NOMO-1 (cell line): Measurements from ENCODE around the gene HOXA7.

Experiments
- DNase-seq, 2 experiments: peaks; one replicate each; lab custom pipeline; 2025; ENCODE audit not compliant: unreplicated experiment in 2 of 2; lab: John Stamatoyannopoulos, UW

HOXA7 gene

DNA sequence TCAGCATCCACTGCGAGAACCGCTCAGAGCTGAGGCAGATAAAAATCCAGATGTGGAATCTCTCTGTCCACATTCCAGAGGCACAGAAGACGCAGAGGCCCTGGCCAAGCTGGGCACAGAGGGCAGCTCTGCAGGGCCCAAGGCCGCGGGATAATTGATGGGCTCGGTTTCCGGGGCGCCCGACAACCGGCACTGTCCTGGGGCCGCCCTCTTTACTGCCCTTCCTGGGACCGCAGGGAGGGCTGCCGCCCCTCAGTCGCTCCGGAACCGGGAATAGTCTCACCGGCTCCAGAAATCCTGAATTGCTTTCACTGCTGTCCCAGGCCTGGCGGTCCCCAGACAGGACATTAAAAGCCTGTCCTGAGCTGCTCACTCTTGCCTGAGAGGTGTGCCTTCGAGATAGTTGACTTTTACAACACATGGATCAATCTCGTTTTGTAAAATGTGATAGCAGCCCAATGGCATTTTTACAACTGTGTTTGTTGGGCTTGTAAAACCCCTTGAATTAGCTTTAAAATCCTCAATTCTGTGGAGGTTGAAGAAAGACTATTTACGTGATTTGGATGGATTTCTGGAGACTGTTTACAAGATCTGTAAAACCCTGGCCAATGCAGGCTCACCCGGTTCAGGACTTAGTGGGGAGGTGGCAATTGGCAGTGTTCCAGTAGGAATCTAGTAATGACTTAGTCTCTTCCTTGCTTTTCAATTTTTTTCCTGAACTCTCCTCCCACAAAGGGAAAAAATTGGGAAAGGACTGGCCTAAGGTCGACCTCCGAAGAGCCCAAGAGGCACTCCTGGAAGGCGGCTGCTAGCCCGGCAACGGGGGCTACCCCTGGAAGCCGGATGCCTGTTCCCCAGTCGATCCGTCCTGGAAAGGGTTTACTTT, 7.5 kb downstream of the HOXA7 start:
- DNase-seq = no peak

DNA sequence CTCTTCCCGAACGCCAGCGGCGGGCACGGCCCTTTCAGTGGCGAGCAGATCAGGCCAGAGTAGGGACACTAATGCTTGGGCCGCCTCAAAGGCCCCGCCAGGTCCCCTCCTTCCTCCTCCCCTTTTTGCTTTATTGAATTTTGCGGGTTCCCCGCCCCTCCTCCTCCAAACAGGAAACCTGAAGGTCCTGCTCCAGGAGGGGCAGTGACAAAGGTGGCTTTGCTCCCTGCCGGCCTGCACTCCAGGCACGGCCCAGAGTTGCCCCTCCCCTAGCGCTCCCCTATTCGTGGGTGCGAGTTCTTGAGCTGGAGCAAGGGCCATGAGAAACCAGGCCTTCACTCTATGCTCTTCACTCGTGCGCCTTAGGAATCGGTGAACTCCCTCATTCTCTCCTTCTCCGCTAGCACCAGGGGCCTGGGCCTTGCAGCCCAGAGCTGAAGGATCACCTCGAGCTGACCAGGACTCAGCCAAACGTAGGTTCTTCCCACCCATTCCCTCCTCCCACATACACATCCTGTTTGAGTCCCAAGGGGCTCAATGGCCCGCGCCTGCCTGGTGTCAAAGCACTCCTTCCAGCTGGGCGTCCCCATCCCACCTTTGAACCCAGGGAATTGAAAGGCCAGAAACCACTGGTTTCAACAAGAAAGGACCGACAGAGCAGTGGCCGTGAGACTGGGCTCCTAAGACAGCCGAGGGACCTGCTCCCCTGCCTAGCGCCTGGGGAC, 8.3 kb downstream of the HOXA7 start:
- DNase-seq = no peak

DNA sequence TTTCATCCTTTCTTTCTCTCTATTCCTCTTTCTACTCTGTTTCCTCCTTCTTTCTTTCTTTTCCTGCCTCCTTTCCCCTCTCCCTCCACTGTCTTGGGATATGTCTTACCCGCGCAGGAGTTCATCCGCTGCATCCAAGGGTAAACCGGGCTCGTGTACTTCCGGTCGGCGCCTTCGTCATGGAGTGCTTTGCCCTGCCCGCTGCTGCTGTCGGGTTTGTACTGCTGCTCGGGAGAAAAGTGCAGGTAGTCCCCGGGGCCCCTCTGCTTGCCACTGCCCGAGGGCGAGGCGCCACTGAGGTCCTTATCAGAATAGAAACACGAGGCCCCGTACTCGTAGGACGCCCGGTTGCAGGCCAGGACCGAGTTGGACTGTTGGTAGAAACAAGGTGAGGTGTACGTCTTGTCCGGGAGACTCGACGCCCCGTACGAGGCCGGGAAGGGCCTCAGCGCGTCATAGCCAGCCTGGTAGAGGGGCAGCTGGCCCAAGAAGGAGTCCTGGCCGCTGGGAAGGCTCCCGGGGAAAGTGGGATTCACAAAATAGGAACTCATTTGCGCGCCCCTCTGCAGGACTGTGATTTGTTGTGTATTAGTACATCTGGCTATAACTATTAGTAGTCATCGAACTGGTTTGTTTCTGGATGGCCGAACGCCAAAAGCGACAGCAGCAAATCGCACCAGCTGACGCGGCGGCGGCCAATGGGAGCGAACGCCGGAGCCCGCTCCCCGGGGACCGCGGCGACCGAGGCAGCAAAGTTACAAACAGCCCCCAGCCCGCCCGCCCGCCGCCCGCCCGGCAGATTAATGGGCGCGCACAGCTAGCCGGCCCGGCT, 9.1 kb downstream of the HOXA7 start, which contains the start of gene HOXA6:
HOXA6 (minus strand) TSS at position 576 of the 832 bp plus-strand sequence; CDS start at position 551, 25 bp downstream.
- no peak for DNase-seq

DNA sequence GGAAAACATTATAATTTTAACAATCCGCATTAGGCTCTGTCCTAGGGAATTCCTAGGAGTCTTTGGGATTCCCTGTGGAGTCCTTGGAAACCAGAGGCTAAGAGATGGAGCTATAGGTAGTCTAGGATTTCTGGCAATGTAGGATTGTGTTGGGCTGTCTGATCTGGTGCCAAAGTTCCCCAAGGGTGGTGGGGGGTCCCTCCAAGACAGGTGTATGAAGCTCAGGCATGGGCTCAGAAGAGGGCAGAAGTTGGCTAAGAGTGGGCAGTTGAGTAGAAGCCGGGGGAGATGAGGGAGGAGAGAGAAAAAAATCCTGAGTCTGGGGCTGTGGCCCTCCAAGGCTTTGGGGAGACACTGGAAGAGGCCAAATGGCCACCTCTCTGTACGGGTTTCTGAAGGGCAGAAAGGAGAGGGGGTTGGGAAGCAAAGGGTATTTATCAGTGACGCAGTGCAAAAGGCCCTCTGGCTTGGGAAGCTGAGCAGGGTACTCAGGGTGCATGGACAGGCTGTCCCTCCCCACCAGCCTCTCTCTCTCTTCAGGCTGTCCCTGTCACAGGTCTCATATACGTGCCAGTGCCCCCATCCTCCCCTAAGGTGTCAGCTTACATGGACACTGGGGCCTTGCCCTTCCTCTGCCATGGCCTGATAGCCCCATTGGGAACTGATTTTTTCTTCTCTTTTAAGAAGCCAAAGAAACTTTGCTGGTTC, 9.8 kb downstream of the HOXA7 start:
- DNase-seq = no peak

DNA sequence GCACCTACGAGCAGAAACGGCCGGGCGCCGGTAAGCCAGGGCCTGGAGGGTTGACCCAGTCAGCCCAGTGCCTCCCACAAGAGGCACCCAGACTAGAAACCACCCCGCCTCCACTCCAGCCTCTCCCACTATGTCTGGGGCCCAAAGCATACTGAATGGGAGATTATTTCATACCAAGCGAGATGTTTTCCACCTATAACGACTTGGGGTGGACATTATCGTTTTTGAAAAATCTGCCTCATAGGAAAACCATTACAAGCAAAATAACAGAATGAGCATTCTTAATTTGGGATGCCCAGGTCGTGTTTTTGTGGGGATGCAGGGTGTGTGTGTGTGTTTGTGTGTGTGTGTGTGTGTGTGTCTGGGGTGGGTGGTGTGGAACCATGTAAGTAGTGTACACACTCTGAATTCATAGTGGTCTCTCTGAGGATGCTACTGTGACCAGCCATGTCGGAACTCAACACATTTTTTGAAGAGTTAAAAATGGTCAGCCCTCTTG, 10.5 kb downstream of the HOXA7 start:
- no peak for DNase-seq

DNA sequence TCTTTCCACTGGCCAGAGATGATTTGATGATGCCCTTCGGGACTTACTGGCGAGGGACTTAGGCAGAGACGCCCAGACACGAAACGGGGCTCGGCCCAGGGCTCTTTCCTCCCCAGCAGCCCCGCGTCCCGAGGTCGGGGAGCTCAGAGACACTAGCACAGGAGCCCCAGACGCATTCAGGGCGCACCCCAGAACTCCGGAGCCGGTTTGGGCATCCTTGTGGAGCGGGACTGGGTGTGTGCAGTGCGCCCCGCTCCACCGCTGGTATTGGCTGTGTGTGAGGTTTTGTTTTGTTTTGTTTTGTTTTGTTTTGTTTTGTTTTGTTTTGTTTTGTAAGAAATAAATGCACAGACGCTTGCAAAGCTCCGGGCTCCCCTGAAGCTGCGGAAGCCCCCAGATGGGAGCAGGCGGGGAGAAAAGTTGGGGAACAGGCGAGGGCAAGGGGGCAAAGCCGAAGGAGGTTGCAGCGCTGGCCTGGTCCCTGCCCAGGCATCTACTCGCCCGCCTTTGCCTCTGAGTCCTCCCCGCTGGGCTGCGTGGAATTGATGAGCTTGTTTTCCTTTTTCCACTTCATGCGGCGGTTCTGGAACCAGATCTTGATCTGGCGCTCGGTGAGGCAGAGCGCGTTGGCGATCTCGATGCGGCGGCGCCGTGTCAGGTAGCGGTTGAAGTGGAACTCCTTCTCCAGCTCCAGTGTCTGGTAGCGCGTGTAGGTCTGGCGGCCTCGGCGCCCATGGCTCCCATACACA, 11.1 kb downstream of the HOXA7 start:
- no peak for DNase-seq

DNA sequence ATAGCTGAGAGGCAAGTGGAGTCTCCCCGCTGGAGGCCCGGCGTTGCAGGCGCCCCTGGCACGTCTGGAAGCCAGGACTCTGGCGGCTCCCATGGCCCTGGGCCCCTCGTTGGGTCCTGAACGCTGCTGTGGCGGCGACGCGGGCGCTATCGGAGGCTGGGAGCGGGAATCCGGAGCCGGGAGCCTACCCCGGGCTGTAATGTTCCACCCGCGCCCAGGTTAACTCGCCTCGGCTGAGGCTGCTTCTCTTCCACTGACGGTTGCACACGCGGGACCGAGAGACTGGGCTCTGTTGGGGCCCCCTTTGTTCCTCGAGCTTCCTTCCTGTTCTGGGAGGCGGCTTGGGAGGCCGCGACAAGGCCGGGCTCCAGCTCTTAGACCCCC, 11.7 kb downstream of the HOXA7 start:
- no peak for DNase-seq

DNA sequence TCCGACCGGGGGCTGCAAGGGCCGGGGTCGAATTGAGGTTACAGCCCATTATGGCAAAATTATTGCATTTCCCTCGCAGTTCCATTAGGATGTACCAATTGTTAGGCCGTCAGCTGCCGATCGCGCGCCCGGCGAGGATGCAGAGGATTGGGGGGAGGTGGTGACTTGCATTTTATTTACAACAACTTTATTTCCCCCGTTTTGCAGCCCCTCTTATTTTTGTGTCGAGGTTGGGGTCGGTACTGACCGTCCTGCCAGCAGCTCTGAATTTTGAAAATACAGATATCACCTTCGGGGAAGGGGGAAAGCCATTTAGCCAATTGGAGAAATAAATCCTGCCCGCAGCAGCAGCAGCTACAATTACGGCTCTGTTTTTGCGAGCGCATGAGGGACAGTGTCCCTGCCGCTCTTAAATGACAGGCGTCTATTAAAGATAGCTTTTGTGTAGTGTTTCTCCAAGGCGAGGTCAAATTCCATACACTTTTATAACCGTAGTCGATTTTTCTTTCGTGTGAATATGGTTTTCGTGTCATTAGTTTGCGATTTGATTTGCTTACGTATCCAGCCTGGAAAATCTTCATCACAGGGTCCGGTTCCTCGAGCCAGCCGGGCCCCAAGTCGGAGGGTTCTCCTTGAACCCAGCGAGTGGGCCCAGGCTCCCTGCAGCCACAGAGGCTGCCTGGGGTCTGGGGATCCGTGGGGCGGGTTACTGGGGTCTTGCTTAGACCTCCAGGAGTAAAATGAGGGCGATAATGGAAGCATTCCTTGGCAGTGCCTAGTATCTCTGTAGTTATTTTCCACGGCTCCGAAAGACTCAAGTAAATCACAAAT, 12.3 kb downstream of the HOXA7 start:
- no peak for DNase-seq

DNA sequence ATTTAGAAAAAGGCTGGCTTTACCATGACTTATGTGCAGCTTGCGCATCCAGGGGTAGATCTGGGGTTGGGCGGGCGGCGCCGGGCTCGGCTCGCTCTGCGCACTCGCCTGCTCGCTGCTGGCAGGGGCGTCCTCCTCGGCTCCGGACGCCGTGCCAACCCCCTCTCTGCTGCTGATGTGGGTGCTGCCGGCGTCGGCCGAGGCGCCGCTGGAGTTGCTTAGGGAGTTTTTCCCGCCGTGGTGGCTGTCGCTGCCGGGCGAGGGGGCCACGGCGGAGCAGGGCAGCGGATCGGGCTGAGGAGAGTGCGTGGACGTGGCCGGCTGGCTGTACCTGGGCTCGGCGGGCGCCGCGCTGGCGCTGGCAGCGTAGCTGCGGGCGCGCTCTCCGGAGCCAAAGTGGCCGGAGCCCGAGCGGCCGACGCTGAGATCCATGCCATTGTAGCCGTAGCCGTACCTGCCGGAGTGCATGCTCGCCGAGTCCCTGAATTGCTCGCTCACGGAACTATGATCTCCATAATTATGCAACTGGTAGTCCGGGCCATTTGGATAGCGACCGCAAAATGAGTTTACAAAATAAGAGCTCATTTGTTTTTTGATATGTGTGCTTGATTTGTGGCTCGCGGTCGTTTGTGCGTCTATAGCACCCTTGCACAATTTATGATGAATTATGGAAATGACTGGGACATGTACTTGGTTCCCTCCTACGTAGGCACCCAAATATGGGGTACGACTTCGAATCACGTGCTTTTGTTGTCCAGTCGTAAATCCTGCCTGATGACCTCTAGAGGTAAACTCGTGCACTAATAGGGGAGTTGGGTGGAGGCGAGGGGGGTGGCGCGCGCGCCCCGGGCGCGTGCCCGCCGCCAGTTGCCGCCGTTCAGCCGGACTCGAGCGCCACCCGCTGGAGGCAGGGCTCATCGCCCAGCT, 13.2 kb downstream of the HOXA7 start, which contains the start of gene HOXA5:
HOXA5 (minus strand) TSS at position 659 of the 927 bp plus-strand sequence; CDS start at position 585, 74 bp downstream.
- DNase-seq = no peak

DNA sequence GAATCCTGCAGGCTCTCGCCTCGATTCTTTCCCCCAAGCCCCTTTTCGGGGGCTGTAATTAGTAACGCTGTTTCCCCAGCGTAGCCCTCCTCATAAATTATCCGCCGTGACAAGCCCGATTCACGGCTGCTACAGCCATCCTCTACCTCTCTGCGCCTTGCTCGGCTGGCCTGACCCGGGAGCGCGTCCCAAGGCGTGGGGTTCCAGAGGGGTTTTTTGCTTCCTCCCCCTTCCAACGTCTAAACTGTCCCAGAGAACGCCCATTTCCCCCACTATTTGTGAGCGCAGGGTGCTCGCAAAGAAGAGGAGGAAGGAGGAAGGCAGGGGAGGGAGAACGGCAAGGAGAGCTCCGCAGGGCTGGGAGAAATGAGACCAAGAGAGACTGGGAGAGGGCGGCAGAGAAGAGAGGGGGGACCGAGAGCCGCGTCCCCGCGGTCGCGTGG, 13.9 kb downstream of the HOXA7 start:
- DNase-seq = no peak

DNA sequence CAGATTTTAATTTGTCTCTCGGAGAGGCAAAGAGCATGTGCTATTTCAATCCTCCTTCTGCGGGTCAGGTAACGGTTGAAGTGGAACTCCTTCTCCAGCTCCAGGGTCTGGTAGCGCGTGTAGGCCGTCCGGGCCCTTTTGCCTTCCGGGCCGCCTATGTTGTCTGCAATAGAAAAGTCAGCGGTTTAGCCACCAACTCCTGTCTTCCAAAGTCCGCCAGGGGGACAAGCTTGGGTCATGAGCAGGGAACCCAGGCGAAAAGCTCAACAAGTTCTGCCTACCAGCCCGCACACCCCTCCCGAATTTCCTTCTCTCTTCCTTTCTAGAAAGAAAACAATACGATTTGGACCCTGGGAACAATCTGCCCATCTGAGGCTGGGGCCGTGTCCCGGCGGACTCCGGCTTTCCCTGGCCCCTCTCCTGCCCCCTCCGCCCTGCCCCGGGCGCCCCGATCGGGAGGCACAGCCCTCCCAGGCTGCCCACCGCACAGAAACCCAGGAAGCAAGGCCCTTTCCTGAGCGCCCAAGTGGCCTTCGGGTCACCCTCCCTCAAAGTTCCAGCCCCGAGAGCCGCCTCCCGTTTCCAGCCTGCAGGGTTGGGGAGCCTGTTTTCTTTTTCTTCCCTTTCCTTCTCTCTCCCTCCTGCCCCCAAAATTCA, 14.4 kb downstream of the HOXA7 start:
- DNase-seq = no peak

DNA sequence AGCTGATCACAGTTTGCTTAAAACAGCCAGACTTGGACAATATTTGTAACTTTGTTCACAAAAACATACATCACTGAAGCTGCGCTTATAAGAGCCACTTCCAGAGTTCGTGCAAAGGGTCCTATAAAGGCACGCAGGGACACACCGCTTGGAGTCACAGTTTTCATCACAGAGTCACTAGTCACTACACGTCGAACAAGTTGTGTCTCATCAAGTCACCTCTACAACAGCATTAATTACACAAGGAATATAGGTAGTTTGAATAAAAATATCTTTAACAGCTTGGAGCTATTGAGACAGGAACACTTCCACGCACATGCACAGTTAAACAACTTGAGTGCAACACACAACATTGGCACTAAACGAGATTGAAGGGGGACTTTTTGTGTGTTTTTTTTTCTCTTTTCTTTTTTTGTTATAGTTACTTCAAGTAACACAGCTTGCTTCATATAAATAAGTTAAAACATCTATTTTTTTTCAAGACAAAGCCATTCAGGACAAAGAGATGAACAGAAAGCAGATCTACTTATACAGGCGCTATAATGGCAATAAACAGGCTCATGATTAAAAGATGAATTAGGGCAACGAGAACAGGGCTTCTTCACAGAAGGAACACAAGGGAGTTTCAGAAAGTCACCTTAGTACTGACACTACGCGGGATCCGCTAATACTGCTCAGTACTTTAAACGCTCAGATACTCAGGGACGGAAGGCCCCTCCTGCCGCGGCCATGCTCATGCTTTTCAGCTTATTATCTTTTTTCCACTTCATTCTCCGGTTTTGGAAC, 15.1 kb downstream of the HOXA7 start:
- no peak for DNase-seq

DNA sequence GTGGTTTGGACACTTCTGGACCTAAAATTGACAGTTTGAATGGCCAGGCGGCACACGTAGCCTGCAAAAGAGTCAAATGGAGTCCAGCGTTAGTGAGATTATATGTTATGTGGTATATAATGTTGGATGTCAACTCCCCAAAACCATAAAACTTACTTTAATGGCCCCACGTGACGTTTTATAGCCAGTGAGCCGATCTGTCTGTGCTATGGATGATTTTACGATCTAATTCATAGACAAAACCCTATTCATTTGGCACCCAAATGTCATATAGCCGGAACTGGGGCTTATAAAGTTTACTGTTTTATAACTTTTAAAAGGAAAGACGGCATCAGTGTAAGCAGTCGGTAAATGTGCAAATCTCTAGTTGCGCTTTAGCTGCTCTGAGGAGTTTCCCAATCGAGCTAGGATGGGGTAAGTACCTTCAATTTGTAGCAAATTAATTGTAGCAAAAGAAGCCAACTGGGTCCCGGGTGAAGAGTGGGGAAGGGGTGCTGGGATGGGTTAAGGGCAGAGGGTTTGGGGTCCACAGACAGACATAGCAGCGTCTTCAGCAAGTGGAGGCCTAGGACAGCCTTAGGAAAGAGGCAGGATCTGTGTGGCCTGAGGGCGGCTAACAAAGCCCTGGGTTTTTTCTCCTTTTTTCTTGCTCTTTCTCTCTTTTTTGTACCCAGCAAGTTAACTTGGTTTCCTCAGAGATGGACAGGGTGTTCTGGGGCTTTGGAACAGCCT, 16.2 kb downstream of the HOXA7 start:
- no peak for DNase-seq

DNA sequence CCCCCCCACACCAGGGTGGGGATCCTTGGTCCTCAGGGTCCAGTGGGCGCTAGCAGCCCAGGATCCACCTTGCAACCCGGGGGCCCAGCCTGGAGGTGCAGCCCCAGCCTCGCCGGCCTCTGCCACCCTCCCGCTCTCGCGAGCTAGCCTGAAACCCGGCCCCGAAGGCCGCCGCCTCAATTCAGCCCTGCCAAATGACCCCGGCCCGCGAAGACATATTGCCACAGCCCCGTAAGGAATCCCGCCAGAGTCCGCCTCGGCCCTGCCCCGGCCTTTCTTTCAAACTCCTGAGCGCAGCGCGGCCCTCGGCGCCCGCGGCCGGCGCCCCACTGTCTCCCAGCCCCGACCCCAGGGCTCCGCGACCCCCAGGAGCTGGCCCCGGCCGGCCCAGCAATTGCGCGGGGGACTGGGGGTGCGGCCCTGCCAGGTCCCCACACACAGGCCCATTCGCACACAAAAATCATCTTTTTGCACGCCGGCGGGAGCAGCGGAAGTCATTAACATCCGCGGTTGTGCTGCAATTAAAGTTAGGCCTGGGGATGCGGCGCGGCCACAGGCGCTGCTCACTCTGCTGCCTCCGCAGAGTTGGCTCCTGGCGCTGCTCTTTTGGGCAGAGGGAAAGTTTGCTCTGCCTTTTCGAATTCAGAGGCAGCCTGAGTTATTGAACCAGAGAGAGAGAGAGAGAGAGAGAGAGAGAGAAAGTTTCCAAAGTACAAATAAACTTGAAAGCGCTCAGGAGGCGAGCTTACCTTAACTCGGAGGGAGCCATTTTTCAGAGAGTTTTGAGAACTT, 16.9 kb downstream of the HOXA7 start:
- no peak for DNase-seq

DNA sequence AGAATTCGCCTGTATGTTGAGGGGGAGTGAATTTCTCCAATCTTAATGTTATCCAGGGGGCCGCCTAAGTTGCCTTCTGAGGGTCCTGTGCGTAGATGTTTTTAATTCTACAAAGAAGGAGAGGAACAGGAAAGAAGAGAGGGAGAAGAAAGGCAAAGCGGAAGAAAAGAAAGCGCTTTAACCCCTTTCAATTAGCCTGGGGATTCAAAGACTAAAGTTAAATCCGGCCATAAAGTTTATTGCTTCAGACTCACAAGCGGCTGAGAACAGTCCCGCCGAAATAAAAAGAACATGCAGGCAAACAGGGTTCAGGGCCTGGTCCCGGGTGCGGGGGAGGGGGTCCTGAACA, 17.5 kb downstream of the HOXA7 start:
- no peak for DNase-seq
